ENCODE results near the gene CES4A. TPM values are rescaled to one million over a fixed set of nuclear protein-coding genes. Genes with fewer than 3 reads are reported as not detected.
"Not testable (repeated sequence)": the region's sequence is repeated elsewhere in the genome, so short reads cannot be mapped to it uniquely, and the experiment has no call there.

CES4A gene
- total and polyA plus RNA-seq, 2 donors, result 2.1 to 14.6 TPM

DNA sequence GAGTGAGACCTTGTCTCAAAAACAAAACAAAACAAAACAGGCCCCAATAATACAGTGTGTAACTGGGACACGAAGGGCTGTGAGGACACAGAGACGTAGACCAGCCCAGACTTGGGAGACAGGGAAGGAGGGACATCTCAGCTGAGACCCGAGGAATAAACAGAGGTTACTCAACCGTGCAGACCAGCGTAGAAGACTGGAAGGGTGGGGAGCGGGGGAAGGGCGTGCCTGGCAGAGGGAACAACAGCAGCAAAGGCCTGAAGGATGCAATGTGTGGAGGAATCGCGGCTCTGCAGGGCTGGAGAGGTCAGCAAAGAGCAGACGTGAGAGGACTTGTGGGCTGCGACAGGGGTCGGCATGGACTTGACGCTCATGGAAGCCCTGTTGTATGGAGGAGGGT, 11.6 kb upstream of the CES4A start:
- Histone ChIP-seq H3K36me3 (ENCODE audit: control insufficient read depth in 2 of 2, insufficient read depth in 2 of 2, low read length in 1 of 2) (no peaks in the 10 kb centered on the region), H3K27ac (ENCODE audit: low read depth in 1 of 2, low read length in 1 of 2) (no peak overlapping the region), H3K4me1 (ENCODE audit: control insufficient read depth in 2 of 2, insufficient read depth in 2 of 2, low read length in 2 of 2) (no peaks in the 10 kb centered on the region), H3K9me3 (ENCODE audit: control insufficient read depth in 2 of 2, insufficient read depth in 1 of 2, low read length in 1 of 2) (no peaks in the 10 kb centered on the region), H3K27me3 (ENCODE audit: control insufficient read depth in 2 of 2, insufficient read depth in 1 of 2, low read length in 1 of 2) (peaks cover 0 to 33% of the 10 kb centered on the region in 2 donors), H3K4me3 (ENCODE audit: low read length in 2 of 2) (no peak overlapping the region)
- WGBS, result 67% methylated on average over 13 of the region's 13 CpGs
- DNase-seq (ENCODE audit: low read depth in 6 of 9, low spot score in 9 of 9), result no peak

- Histone ChIP-seq H3K4me1 (ENCODE audit: control insufficient read depth in 2 of 2, insufficient read depth in 2 of 2, low read length in 2 of 2) (no peaks in the 10 kb centered on the region), H3K27ac (ENCODE audit: low read depth in 1 of 2, low read length in 1 of 2) (no peak overlapping the region), H3K36me3 (ENCODE audit: control insufficient read depth in 2 of 2, insufficient read depth in 2 of 2, low read length in 1 of 2) (no peaks in the 10 kb centered on the region), H3K4me3 (ENCODE audit: low read length in 2 of 2) (no peak overlapping the region), H3K27me3 (ENCODE audit: control insufficient read depth in 2 of 2, insufficient read depth in 1 of 2, low read length in 1 of 2) (peaks cover 0 to 32% of the 10 kb centered on the region in 2 donors), H3K9me3 (ENCODE audit: control insufficient read depth in 2 of 2, insufficient read depth in 1 of 2, low read length in 1 of 2) (no peaks in the 10 kb centered on the region)
- 33% methylated on average over 15 of the region's 15 CpGs for WGBS
- DNase-seq (ENCODE audit: low read depth in 6 of 9, low spot score in 9 of 9), result peak; percentile 51 to 87 (median 74)
Observed at GRCh38 chr16:66977341-66978113, 10.9 kb upstream of the CES4A start.

- no peak for DNase-seq (ENCODE audit: low read depth in 6 of 9, low spot score in 9 of 9)
- Histone ChIP-seq H3K27ac (ENCODE audit: low read depth in 1 of 2, low read length in 1 of 2) (no peak overlapping the region), H3K4me3 (ENCODE audit: low read length in 2 of 2) (no peak overlapping the region), H3K36me3 (ENCODE audit: control insufficient read depth in 2 of 2, insufficient read depth in 2 of 2, low read length in 1 of 2) (no peaks in the 10 kb centered on the region), H3K27me3 (ENCODE audit: control insufficient read depth in 2 of 2, insufficient read depth in 1 of 2, low read length in 1 of 2) (peaks cover 0 to 30% of the 10 kb centered on the region in 2 donors), H3K9me3 (ENCODE audit: control insufficient read depth in 2 of 2, insufficient read depth in 1 of 2, low read length in 1 of 2) (no peaks in the 10 kb centered on the region), H3K4me1 (ENCODE audit: control insufficient read depth in 2 of 2, insufficient read depth in 2 of 2, low read length in 2 of 2) (no peaks in the 10 kb centered on the region)
- 79% methylated on average over 16 of the region's 16 CpGs for WGBS
Observed at GRCh38 chr16:66979011-66979717, 9.2 kb upstream of the CES4A start.

GRCh38 chr16:66983033-66983432, 5.4 kb upstream of the CES4A start:
- Histone ChIP-seq H3K36me3 (ENCODE audit: control insufficient read depth in 2 of 2, insufficient read depth in 2 of 2, low read length in 1 of 2) (no peaks in the 10 kb centered on the region), H3K4me1 (ENCODE audit: control insufficient read depth in 2 of 2, insufficient read depth in 2 of 2, low read length in 2 of 2) (no peaks in the 10 kb centered on the region), H3K27me3 (ENCODE audit: control insufficient read depth in 2 of 2, insufficient read depth in 1 of 2, low read length in 1 of 2) (peaks cover 0 to 8% of the 10 kb centered on the region in 2 donors), H3K4me3 (ENCODE audit: low read length in 2 of 2) (no peak overlapping the region), H3K9me3 (ENCODE audit: control insufficient read depth in 2 of 2, insufficient read depth in 1 of 2, low read length in 1 of 2) (no peaks in the 10 kb centered on the region), H3K27ac (ENCODE audit: low read depth in 1 of 2, low read length in 1 of 2) (no peak overlapping the region)
- WGBS, result 97% methylated on average over 9 of the region's 9 CpGs
- DNase-seq (ENCODE audit: low read depth in 6 of 9, low spot score in 9 of 9), result no peak

DNA sequence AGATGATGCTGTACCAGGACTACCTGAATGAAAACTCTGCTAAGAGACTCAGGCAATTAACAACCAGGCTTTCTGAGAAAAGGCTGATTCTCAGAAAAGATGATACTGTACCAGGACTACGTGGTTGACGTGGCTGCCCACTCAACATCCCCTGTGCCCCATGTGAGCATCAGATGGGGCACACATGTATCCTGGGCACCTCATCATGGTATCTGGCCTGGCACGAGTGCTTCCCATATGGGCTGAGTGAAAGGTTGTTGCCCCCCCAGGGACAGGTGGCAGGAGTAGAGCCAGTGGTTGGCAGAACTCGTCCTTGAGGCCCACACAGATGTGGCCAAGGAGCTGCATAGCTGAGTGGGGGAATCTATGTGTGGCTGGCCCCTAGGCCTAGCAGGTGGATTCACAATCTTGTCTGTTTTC, 3.5 kb upstream of the CES4A start:
- H3K4me1 ChIP-seq (ENCODE audit: control insufficient read depth in 2 of 2, insufficient read depth in 2 of 2, low read length in 2 of 2), result no peaks in the 10 kb centered on the region
- H3K36me3 ChIP-seq (ENCODE audit: control insufficient read depth in 2 of 2, insufficient read depth in 2 of 2, low read length in 1 of 2), result no peaks in the 10 kb centered on the region
- no peak for DNase-seq (ENCODE audit: low read depth in 6 of 9, low spot score in 9 of 9)
- H3K27ac ChIP-seq (ENCODE audit: low read depth in 1 of 2, low read length in 1 of 2), result no peak overlapping the region
- peaks cover 0 to 3% of the 10 kb centered on the region in 2 donors for H3K27me3 ChIP-seq (ENCODE audit: control insufficient read depth in 2 of 2, insufficient read depth in 1 of 2, low read length in 1 of 2)
- no peak overlapping the region for H3K4me3 ChIP-seq (ENCODE audit: low read length in 2 of 2)
- WGBS, result 59% methylated on average over 4 of the region's 4 CpGs
- H3K9me3 ChIP-seq (ENCODE audit: control insufficient read depth in 2 of 2, insufficient read depth in 1 of 2, low read length in 1 of 2), result no peaks in the 10 kb centered on the region

DNA sequence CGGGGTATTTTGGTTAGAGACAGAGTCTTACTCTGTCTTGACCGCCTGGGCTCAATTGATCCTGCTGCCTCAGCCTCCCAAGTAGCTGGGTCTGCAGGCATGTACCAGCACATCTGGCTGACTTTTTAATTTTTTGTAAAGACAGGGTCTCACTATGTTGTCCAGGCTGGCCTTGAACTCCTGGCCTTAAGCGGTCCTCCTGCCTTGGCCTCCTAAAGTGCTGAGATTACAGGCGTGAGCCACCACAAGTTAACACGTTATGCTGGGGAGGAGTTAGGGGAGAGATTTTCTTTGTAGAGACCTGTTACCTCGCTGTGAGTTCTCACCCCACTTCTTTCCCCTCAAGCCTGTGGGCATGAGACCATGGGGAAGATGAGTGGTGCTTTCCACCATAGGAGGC, 1.8 kb upstream of the CES4A start:
- no peak overlapping the region for H3K27ac ChIP-seq (ENCODE audit: low read depth in 1 of 2, low read length in 1 of 2)
- WGBS, result 96% methylated on average over 6 of the region's 6 CpGs
- DNase-seq (ENCODE audit: low read depth in 6 of 9, low spot score in 9 of 9), result no peak
- no peaks in the 10 kb centered on the region for H3K9me3 ChIP-seq (ENCODE audit: control insufficient read depth in 2 of 2, insufficient read depth in 1 of 2, low read length in 1 of 2)
- no peaks in the 10 kb centered on the region for H3K36me3 ChIP-seq (ENCODE audit: control insufficient read depth in 2 of 2, insufficient read depth in 2 of 2, low read length in 1 of 2)
- no peak overlapping the region for H3K4me3 ChIP-seq (ENCODE audit: low read length in 2 of 2)
- peaks cover 0 to 3% of the 10 kb centered on the region in 2 donors for H3K27me3 ChIP-seq (ENCODE audit: control insufficient read depth in 2 of 2, insufficient read depth in 1 of 2, low read length in 1 of 2)
- no peaks in the 10 kb centered on the region for H3K4me1 ChIP-seq (ENCODE audit: control insufficient read depth in 2 of 2, insufficient read depth in 2 of 2, low read length in 2 of 2)

DNA sequence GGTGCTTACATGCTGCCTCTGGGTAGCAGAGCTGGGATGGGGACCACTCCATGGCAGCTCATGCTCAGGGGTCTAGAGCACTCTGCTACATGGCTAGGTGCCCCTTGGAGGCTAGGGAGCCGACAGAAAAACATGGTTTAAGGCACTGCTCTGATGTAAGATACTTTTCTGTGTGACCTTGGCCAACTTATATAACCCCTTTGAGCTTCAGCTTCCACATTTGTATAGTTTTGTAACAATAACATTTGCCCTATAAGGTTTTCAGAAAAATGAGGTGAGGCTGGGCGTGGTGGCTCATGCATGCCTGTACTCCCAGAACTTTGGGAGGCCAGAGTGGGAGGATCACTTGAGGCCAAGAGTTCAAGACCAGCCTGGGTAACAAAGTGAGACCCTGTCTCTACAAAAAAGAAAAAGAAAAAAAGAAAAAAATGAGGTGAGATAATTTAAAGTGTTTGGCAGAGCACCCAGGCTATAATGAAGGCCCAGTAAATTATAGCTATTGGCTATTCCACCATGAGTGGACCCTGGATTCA, 3.2 kb downstream of the CES4A start:
- no peak for DNase-seq (ENCODE audit: low read depth in 6 of 9, low spot score in 9 of 9)
- Histone ChIP-seq H3K9me3 (ENCODE audit: control insufficient read depth in 2 of 2, insufficient read depth in 1 of 2, low read length in 1 of 2) (no peaks in the 10 kb centered on the region), H3K36me3 (ENCODE audit: control insufficient read depth in 2 of 2, insufficient read depth in 2 of 2, low read length in 1 of 2) (no peaks in the 10 kb centered on the region), H3K27me3 (ENCODE audit: control insufficient read depth in 2 of 2, insufficient read depth in 1 of 2, low read length in 1 of 2) (peaks cover 0 to 7% of the 10 kb centered on the region in 2 donors), H3K4me1 (ENCODE audit: control insufficient read depth in 2 of 2, insufficient read depth in 2 of 2, low read length in 2 of 2) (no peaks in the 10 kb centered on the region), H3K4me3 (ENCODE audit: low read length in 2 of 2) (no peak overlapping the region), H3K27ac (ENCODE audit: low read depth in 1 of 2, low read length in 1 of 2) (no peak overlapping the region)
- 90% methylated on average over 2 of the region's 2 CpGs for WGBS

DNA sequence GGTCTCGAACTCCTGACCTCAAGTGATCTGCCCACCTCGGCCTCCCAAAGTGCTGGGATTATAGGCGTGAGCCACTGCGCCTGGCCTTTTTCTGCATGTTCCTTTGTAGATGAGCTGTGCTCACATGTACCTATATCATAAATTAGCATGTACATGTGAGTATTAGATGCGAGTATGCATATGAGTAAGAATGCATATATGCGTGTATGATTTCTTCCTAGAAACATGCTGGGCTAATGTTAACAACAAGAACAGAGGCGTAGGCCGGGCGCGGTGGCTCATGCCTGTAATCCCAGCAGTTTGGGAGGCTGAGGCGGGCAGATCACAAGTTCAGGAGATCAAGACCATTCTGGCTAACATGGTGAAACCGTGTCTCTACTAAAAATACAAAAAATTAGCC, 5.2 kb downstream of the CES4A start:
- WGBS, result 96% methylated on average over 12 of the region's 12 CpGs
- not testable (repeated sequence) for H3K4me1 ChIP-seq (ENCODE audit: control insufficient read depth in 2 of 2, insufficient read depth in 2 of 2, low read length in 2 of 2)

GRCh38 chr16:66996324-66996982, 8.1 kb downstream of the CES4A start:
- no peak overlapping the region for H3K27ac ChIP-seq (ENCODE audit: low read depth in 1 of 2, low read length in 1 of 2)

More for the DNA sequence above, 5.2 kb downstream of the CES4A start:
- DNase-seq (ENCODE audit: low read depth in 6 of 9, low spot score in 9 of 9); H3K27ac ChIP-seq (ENCODE audit: low read depth in 1 of 2, low read length in 1 of 2); H3K4me3 ChIP-seq (ENCODE audit: low read length in 2 of 2); H3K9me3 ChIP-seq (ENCODE audit: control insufficient read depth in 2 of 2, insufficient read depth in 1 of 2, low read length in 1 of 2); H3K36me3 ChIP-seq (ENCODE audit: control insufficient read depth in 2 of 2, insufficient read depth in 2 of 2, low read length in 1 of 2): not testable (repeated sequence)
- peaks cover 0 to 13% of the 10 kb centered on the region in 2 donors for H3K27me3 ChIP-seq (ENCODE audit: control insufficient read depth in 2 of 2, insufficient read depth in 1 of 2, low read length in 1 of 2)

More at GRCh38 chr16:66996324-66996982, 8.1 kb downstream of the CES4A start:
- DNase-seq (ENCODE audit: low read depth in 6 of 9, low spot score in 9 of 9), result no peak
- Histone ChIP-seq H3K36me3 (ENCODE audit: control insufficient read depth in 2 of 2, insufficient read depth in 2 of 2, low read length in 1 of 2) (no peaks in the 10 kb centered on the region), H3K27me3 (ENCODE audit: control insufficient read depth in 2 of 2, insufficient read depth in 1 of 2, low read length in 1 of 2) (peaks cover 3 to 38% of the 10 kb centered on the region in 2 donors), H3K4me3 (ENCODE audit: low read length in 2 of 2) (no peak overlapping the region), H3K4me1 (ENCODE audit: control insufficient read depth in 2 of 2, insufficient read depth in 2 of 2, low read length in 2 of 2) (peaks cover 5 to 8% of the 10 kb centered on the region in 2 donors), H3K9me3 (ENCODE audit: control insufficient read depth in 2 of 2, insufficient read depth in 1 of 2, low read length in 1 of 2) (peaks cover 0 to 1% of the 10 kb centered on the region in 2 donors)
- 88% methylated on average over 6 of the region's 6 CpGs for WGBS
